ENCODE results near the gene HNRNPUL1. TPM values are rescaled to one million over a fixed set of nuclear protein-coding genes. Genes with fewer than 3 reads are reported as not detected.
A peak's percentile ranks its signal among the peaks of the same experiment; 100 is the strongest.

Gene HNRNPUL1
- total and polyA plus RNA-seq, 9 of the 15 experiments (the other 6 are each of a cell fraction or from before 2014, with no cell fraction given): 7.3 to 211 (median 85.0) TPM

- TF ChIP-seq USF2 (CRISPR knock-in tag; IDR thresholded peaks at IDR 0.05) (no peak), MNT (conservative IDR thresholded peaks at IDR 0.05) (no peak), ZNF280A (IDR thresholded peaks at IDR 0.05; ENCODE audit: low read depth, partially characterized antibody) (no peak), POLR2G (IDR thresholded peaks at IDR 0.05; ENCODE audit: low read depth, low read length) (peak; percentile 81), ZNF121 (CRISPR knock-in tag; conservative IDR thresholded peaks at IDR 0.05) (no peak), RNF219 (CRISPR knock-in tag; IDR thresholded peaks at IDR 0.05) (no peak), IRF2 (CRISPR knock-in tag; IDR thresholded peaks at IDR 0.05) (no peak), ZBTB33 (CRISPR knock-in tag; IDR thresholded peaks at IDR 0.05) (peak; percentile 67), SP1 (CRISPR knock-in tag; IDR thresholded peaks at IDR 0.05) (no peak), KLF6 (CRISPR knock-in tag; IDR thresholded peaks at IDR 0.05; ENCODE audit: borderline replicate concordance) (no peak), HNRNPL (IDR thresholded peaks at IDR 0.05; ENCODE audit: low read depth, low read length) (peak; percentile 92), NR2C2 (CRISPR knock-in tag; IDR thresholded peaks at IDR 0.05) (no peak), NR2C2 (tag; IDR thresholded peaks at IDR 0.05) (no peak), HMG20A (CRISPR knock-in tag; conservative IDR thresholded peaks at IDR 0.05) (no peak), ZNF311 (CRISPR knock-in tag; IDR thresholded peaks at IDR 0.05) (0 out of 2 replicates have a peak, but pooled peaks have one; percentile 31), CBFB (CRISPR knock-in tag; IDR thresholded peaks at IDR 0.05) (no peak), ZNF644 (tag; IDR thresholded peaks at IDR 0.05; ENCODE audit: low read depth) (no peak), ZNF431 (CRISPR knock-in tag; IDR thresholded peaks at IDR 0.05) (no peak)
These were observed 63.5 kb downstream of the HNRNPUL1 start (continued) for GRCh38 chr19:41327576-41328156.

All from K562 (cell line).